ENCODE measurements around the gene ATP9B.
A peak's percentile ranks its signal among the peaks of the same experiment; 100 is the strongest.
"Not testable (repeated sequence)": the region's sequence is repeated elsewhere in the genome, so short reads cannot be mapped to it uniquely, and the experiment has no call there.

Gene ATP9B

DNA sequence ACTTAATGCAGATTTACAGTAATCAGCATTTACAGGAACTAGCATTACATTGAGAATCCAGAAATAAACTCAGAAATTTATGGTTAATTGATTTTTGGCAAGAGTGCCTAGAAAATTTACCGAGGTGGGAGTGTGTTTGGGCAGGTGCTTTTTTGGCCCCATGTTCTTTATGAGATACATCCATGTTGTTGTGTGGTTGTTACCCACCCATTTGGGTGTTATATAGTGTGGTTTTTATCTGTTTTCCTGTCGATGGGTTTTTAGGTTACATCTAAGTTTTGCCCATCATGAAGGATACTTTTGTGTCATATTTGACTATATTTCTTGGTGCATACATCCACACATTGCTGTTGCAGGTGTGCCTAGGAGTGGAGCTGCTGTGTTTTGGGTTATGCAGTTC lies 82.0 kb downstream of the ATP9B start:
- no peak for DNase-seq

DNA sequence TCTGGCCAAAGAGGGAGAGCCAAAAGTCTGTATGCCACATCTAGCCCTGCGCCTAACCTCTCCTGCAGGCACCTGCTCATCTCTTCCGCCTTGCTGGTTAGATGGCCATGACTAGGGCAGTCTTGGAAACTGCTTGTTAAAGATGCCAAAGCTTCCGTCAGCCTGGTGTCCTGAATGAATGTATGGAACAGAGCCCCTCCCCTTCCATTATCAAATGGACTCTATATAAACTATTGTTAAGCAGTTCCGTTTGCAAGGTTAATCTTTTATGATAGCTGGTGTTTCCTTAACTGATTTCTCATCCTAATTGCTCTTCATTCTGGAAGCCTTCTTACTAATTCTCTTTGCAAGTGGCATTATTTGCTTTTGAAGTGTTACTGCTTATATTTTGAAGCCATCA lies 87.1 kb downstream of the ATP9B start:
- no peak for DNase-seq

DNA sequence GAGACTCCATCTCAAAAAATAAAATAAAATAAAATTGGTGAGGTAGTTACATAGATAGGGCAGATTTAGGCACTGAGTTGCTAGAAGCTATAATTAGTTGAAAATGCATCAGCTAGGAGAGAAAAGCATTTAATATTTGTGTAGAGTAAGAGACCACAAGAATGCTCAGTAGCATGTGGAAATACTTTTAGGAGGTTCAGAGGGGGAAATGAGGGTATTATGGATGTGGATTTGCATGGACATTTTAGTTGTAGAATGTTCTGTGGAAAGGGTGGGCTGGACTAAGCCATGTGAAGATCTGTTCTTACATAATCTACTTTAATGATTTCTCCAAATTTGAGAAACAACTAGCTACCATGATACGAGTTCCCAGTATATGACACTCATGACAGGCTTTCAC lies 95.5 kb downstream of the ATP9B start:
- DNase-seq, result no peak

DNA sequence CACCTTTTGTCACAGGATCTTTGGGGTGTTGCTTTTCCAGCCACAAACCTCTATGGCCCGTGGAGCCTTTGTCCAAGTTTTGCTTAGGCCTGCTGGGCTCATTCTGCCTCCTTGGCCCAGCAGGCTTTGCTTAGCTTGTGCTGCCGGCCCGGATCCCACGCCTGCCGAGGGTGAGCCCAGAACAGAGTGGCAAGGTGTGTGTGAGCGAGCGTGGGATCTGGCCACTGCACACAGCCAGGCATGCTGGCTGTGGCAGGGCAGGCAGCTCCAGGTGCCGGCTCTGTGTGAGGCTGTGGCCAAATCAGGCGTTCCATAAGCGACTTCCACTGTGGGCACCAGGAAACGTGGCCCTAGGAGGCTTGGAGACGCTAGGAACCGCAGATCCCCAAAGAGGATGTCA lies 97.5 kb downstream of the ATP9B start:
- DNase-seq, result no peak

DNA sequence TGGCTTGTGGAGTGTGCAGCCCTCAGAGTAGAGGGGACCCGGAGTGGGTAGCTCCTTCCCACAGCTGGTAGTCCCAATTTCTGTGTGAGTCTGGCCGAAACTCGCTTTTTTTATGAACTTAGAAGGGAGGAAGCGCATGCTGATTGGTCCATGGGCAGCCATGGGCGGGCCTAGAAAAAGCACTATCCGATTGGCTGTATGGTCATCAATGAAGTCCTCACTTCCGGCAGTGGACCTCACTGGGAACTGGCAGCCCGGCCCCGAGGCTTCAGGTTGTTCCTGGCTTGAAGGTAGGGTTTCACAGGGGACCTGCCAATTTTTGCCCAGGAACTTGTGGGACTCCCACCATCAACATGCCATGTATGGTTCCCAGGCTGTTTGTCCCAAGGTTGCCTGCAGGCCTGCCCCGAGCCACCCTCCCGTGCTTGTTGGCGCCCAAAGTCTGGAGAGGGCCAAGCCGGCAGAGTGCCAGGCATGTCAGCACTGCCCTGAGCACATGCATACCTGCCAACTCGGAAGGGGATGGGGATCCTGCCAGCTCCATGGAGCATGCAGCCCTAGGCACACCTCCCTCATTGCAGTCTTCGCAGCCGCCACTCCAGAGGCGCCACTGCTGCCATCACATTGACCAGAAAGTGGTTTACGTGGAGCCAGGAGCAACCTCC lies 98.5 kb downstream of the ATP9B start:
- no peak for DNase-seq

DNA sequence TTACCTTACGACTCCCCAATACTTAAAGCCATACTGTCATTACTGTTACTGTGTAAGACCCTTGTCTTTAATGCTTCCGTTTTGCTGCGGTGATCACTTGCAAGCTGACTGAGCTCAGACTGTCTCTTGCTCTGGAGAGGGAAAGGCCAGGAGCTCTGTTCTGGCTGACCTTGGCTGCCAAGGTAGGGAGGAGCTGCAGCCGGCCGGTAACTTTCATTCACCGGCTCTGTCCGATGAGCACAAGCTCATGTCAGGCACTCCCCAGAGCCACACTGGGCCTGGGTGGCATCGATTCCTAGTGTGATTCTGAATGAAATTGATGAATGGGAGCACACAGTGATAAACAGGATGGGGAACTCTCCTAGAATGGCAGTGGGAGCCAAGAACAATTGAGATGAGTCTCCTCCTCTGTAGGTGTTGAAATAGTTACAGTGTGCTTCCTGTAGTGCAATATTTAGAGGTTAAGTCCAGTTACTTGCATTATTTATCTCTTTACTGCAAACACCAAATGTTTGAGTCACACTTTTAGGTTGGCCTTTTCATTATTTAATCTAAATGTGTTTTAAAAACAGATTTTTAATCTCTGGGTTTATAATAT lies 100.9 kb downstream of the ATP9B start:
- no peak for DNase-seq

DNA sequence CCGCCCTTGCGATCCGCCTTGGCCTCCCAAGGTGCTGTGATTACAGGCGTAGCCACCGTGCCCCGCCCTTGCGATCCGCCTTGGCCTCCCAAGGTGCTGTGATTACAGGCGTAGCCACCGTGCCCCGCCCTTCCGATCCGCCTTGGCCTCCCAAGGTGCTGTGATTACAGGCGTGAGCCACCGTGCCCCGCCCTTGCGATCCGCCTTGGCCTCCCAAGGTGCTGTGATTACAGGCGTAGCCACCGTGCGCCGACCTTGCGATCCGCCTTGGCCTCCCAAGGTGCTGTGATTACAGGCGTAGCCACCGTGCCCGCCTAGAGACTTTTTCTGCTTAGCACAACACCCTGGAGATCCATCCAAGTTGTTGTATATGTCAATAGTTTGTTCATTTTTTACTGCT lies 103.1 kb downstream of the ATP9B start:
- DNase-seq, result not testable (repeated sequence)

DNA sequence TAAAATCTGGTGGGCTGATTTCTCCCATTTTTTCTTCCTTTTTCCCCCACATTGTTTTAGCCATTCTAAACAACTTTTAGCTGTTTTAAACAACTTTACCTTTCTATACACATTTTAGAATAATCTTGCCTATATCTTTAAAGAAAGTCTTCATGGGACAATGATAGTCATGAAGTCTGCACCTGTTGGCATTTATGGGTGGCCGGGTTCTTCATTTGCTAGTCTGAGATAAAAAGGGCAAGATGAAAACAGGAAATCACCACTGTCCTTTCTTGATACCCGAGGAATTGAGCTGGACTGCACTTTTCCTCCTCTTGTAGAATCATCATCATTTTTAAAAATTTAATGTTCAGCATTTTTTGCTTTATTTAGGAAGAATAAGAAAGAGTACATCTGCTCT lies 104.5 kb downstream of the ATP9B start:
- no peak for DNase-seq

DNA sequence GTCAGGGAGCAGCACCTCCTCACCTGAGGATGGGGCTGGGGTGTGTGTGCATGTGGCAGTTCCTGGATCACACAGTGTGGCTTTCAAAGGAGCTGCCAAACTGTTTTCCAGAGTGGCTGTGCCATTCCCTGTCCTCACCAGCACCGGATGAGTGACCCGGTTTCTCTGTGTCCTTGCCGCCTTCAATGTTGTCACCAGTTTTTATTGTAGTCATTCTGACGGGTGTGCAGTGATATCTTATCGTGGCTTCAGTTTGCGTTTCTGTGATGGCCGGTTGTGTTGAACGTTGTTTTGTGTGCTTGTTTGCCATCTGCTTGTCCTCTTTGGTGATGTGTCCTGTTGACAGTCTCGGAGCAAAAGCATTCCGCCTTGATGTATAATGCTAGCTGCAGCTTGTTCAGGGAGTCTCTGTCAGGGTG lies 108.9 kb downstream of the ATP9B start:
- no peak for DNase-seq

DNA sequence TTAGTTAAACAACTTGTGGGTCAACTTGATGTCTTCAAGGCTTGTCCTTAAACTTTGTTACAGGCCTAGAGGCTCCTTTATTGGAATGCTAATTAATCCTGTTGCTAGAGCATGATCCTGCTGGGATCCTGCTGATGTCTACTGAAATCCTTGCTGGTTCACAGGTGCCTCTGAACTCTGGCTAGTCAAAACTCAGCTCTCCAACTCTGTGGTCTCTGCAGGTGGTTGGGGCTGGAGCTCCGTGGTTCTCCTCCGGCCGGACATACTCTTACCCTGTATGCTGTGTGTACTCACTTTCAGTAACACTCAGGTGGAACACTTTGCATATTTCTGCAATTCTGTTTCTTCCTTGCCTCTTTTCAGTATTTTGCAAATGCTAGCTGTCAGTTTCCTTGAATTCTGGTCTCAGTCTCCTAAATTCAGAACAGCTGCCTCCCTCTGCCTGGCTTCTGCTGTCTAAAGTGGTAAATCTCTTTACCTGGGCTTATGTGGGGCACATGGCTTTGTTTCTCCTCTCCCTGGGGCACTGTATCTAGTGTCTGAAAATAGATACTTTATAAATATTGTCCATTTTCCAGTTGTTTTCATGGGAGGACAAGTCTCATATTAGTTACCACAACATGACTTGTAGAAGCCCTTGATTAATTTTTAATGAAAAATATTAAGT lies 113.0 kb downstream of the ATP9B start:
- no peak for DNase-seq

DNA sequence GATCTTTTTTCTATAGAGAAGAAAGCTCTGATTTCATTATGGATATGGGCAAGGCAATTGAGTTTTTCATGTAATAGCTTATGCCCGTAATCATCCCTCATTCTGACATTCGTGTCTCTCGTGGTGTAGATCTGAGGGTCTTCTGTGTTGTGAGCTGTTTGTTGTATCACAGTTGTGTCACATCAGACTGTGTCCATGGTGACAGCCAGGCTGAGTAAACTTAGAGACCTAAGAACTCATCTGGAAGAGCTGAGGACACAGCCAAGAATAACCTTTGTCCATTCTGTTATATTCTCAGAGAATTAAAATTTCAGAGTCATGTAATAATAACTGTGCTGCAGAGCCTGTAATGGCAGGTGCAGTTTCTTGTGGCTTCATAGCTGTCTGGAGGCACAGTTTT lies 116.5 kb downstream of the ATP9B start:
- no peak for DNase-seq

DNA sequence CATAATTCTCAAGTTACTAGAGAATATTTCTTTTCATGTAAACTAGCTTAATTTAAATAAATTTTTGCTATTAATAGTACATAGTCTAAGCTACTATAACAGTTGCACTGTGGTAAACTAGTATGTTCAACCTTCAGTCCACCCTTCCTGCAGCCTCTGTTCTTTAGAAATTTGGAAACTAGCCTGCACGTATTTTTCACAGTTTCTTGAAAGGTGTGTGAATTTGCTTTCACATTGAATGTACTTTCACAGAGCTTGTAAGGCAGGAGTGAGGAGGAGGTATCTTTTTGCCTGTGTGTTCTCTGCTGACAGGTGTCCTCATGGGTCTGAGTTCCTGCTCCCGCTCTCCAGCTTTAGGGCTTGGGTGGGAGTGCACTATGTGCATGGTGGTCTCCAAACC lies 117.5 kb downstream of the ATP9B start:
- no peak for DNase-seq

DNA sequence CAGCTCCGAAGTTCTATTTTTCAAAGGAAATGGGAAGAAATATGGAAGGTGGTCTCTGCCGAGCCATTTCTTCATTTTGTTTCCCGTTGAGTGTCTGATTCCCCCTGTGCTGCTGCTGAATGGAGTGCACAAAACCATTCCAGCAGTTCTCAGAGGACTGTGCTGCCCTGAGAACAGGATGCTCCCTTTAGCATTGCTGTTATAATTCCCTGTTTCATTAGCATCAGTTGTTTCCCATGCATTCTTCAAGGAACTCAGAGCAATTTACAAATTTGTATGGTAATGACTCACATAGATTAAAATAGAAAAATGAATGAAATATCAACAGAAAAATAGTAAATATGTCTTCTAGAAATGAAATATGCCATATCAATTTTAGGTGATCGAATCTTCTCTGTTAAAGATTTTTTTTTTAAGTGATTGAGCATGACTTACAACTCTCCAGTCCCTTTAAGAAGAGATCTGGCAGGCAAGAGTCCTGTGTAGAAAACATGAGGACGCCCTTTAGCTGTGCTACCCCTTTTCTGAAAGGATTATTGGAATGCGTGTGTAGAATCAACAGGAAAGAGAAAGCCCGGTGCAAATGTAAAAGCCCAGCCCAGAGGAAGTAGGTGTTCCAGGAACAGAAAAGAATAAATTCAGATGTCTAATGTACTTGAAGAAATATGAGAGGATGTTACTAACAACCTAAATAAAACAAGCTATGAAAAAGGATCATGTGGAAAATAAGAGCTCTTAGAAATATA lies 118.5 kb downstream of the ATP9B start:
- DNase-seq, result no peak

DNA sequence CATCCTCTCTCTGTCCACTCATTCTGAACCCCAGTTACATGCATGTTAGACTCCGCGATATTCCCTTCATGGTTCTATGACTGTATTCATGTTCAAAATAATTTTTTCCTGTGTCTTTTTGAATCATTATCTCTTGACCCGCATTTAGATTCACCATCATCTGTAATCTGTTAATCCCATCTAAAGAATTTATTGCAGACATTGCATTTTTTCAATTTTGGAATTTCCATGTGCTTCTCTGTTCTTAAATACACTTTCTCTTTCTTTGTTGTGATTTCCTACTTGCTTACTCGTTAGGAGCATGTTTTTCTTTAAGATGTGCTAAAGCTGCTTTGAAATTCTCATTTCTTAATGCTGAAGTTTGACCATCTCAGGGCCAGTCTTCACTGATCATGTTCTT lies 122.2 kb downstream of the ATP9B start:
- no peak for DNase-seq

DNA sequence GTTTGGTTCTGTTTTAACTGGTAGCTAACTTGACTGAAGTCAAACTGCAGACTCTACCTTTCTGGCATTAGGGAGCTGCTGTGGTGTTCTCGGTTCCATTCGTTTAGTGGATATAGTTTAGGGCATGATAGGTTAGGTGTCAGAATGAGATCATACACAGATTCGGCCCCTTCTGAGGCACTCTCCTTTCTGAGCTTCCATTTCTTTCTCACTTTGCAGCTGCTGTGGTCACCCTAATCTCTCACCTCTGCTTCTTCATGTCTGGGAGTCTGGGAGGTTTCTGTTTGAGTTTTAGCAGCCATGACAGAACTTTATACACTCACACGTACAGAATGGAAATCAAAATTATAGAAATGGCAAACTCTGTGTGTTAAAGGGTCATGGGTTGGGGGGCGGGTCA lies 122.8 kb downstream of the ATP9B start:
- no peak for DNase-seq

DNA sequence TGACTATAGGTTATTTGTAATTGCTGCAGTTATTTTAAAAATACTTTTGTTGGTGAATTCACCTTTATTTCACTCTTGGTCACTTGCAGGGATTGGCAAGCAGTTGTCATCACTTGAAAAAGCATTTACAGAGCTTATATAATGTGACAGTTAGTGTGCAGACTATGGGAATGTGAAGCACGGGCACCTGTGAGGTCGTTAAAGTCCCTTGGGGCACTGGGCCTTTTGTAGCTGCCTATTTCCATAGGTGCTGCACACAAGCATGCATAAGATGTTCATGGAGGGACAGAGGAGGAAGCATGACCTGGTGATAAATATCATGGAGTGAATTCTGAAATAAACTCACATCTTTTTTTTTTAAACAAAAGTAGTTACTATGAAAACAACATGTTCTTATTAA lies 124.6 kb downstream of the ATP9B start:
- DNase-seq, result no peak

DNA sequence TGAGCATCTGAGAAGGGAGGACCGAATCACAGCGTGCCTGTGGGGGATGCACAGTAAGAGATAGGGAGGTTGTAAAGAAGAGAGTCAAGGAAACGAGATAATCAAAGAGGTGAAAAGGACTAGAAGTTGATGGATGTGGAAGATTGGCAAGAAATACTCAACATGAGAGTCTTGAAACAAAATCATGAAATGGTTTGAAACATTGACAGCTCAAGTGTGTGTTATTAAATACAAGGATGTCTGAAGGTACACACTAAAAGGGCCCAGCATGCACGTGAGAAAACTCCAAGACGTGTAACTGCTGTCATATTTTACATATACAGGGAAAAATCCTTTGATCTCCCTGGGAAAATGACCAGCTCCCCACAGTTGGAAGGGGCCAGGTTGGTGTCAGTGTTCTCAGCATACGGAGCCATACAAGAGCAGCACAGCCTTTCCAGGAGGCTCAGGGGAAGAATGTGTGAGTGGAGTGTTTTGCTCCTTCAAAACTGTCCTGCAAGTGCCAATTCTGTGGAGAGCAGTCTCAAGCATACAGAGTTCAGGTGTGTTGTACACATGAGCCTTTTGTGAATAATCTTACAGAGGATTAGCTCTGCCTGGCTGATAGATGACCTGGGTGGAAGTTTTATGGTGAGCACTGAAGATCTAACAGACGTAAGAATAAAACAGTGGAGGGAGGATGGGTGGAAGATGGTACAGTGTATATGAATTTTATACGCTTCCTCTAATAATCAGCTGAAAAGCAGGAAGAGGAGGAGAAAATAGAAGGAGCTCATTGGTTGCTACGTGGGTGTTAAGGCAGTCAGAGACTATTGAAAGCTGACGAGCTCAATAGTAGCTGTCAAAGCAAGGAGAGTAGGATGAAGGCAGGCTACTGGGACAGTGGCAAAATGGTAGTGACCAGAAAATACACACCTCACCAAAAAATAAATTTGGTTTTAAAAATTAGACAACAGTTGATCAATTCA lies 126.8 kb downstream of the ATP9B start:
- DNase-seq, result no peak

DNA sequence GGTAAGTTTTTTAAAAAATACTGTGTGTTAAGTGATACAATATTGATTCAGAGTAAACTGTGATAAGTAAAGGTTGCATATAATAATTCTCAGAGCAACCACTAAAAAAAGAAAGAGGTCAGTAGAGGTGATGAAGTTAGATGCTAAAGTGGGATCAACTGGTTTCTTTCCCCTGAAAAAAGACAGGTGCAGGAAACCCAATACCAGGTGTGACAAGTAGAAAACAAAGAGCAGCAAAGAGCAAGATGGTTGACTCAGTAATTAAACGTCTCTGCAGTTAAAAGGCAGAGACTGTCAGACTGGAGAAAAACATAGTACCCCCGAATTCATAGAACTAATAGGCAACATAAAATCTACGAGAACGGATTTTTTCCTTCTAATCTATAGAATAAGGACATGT lies 128.3 kb downstream of the ATP9B start:
- DNase-seq, result no peak

DNA sequence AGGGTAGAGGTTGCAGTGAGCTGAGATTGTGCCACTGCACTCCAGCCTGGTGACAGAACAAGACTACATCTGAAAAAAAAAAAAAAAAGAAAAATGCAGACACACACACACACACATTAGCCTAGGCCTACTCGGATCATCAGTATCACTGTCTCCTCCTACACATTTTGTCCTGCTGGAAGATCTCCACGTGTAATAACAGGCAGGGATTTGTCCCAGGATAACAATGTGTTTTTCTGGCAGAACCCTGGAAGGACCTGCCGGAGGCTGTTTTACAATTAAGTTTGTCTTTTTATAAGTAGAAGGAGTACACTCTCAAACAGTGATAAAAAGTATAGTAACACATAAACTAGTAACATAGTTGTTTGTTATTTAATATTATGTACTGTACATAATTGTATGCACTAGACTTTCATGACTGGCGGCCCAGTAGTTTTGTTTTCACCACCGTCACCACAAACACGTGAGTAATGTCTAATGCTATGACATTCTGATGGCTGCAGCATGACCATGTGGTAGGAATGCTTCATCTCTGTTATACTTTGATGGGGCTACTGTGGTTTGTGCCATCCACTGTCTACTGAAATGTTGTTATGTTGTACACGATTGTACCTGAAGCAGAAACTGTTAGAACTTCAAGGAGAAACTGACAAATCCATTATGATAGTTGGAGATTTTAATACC lies 130.6 kb downstream of the ATP9B start:
- DNase-seq, result peak; percentile 75

DNA sequence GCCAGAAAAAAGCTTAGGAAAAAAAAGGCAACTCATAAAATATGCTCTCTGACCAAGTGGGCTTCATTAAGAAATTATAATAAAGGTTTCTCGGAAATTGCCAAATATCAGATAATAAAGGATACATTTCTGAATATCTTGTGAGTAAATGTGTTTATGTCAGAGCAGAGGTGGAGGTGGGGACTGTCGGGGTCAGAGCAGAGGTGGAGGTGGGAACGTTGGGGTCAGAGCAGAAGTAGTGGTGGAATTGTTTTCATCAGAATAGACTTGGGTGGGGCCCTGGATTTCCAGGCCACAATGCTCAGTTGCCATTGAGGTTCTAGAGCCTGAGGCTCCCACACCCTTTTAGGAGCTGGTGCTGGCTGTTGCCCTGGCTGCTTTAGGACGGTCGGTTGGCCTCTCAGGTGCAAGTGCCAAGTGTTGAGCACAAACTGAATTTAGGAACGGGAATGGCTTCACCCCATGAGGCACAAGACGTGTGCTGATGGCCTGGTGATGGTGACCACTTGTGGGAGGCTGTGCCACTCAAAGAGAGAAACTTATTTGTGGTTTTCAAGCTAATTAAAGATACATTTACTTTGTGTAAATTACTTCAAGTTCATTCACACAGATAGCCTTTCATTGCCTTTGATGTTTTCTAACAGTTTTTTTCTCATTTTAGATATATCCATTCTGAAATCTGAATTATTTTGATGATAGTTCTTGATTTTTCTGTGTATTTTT lies 131.5 kb downstream of the ATP9B start:
- DNase-seq, result peak; percentile 44

DNA sequence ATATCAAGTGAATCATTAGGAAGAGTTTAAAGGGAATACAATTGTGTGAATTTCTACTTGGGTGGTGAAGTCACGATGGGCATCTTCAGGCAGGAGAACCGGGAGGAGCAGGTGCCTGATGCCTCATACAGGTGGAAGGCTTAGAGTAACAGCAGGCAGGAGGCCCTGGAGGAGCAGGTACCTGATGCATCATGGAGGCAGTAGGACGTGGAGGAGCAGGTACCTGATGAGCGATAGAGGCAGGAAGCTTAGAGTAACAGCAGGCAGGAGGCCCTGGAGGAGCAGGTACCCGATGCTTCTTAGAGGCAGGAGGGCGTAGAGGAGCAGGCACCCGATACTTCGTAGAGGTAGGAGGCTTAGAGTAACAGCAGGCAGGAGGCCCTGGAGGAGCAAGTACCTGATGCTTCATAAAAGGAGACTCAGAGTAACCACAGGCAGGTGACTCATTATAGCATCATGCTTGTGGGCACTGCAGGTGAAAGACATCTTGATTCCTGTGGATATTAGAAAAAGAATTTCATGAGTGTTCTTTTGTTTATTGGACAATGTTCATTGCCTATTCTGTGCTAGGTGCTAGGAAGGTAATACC lies 133.9 kb downstream of the ATP9B start:
- DNase-seq, result peak; percentile 6
